ENCODE measurements around the gene TRAK2.

GRCh38 chr2:201472411-201472810 lies 21.2 kb upstream of the TRAK2 start:
- TF ChIP-seq CTCF (IDR thresholded peaks at IDR 0.05): no peak
- no peak for TF ChIP-seq POLR2AphosphoS5 (IDR thresholded peaks at IDR 0.05)
